Cardiac atrium fibroblast (primary cell): Measurements from ENCODE around the gene KRT83. TPM values are rescaled to one million over a fixed set of nuclear protein-coding genes. Genes with fewer than 3 reads are reported as not detected.

ENCODE experiments used
- total RNA-seq: library from RNA; depleted of rRNA; stranded (reverse); fragments of >200 nt; gene quantifications from 2 replicates; pipeline ENCODE4 v1.2.3, GENCODE V29; 2015

KRT83 gene
- total RNA-seq = not detected in 2 replicates

GRCh38 chr12:52320784-52321400 lies at the start of gene KRT83:
KRT83 (minus strand) TSS chr12:52321398; CDS start chr12:52321335, 63 bp downstream.

GRCh38 chr12:52366738-52367485 lies 45.7 kb upstream of the KRT83 start, which contains the start of gene KRT85:
KRT85 (minus strand) TSS chr12:52367481; CDS start chr12:52367405, 76 bp downstream.

GRCh38 chr12:52291267-52291935 lies 29.8 kb downstream of the KRT83 start, which contains the start of gene KRT81:
KRT81 (minus strand) TSS chr12:52291534; CDS start chr12:52291465, 69 bp downstream.

GRCh38 chr12:52274521-52275120 lies 46.6 kb downstream of the KRT83 start, which contains the start of gene KRT86:
KRT86 (plus strand) TSS chr12:52274645; CDS start chr12:52301917, 27,272 bp downstream.

Other genes with a start within 250 kb of the KRT83 start
- not detected in 2 replicates for gene SMIM41, start 241.7 kb downstream of the KRT83 start, total RNA-seq
- gene KRT80, start 129.4 kb downstream of the KRT83 start, total RNA-seq = under 0.01 TPM in 1 of 2 replicates, not detected in the other
- 85.9 and 90.6 TPM in 2 replicates for gene KRT7, start 88.2 kb downstream of the KRT83 start, total RNA-seq
- gene KRT86, start 46.8 kb downstream of the KRT83 start, total RNA-seq = 0.54 TPM in 1 of 2 replicates, not detected in the other
- gene KRT81, start 29.9 kb downstream of the KRT83 start, total RNA-seq = 0.16 TPM in 1 of 2 replicates, not detected in the other
- gene KRT85, start 46.1 kb upstream of the KRT83 start, total RNA-seq = not detected in 2 replicates
- not detected in 2 replicates for gene KRT84, start 64.3 kb upstream of the KRT83 start, total RNA-seq
- not detected in 2 replicates for gene KRT82, start 84.9 kb upstream of the KRT83 start, total RNA-seq
- not detected in 2 replicates for gene KRT75, start 113.0 kb upstream of the KRT83 start, total RNA-seq
- not detected in 2 replicates for gene KRT6B, start 130.7 kb upstream of the KRT83 start, total RNA-seq
- gene KRT6C, start 152.4 kb upstream of the KRT83 start, total RNA-seq = not detected in 2 replicates
- gene KRT6A, start 171.9 kb upstream of the KRT83 start, total RNA-seq = not detected in 2 replicates
- not detected in 2 replicates for gene KRT5, start 199.0 kb upstream of the KRT83 start, total RNA-seq
- not detected in 2 replicates for gene KRT71, start 231.7 kb upstream of the KRT83 start, total RNA-seq